Measurements from ENCODE around the gene CMBL.

DNA sequence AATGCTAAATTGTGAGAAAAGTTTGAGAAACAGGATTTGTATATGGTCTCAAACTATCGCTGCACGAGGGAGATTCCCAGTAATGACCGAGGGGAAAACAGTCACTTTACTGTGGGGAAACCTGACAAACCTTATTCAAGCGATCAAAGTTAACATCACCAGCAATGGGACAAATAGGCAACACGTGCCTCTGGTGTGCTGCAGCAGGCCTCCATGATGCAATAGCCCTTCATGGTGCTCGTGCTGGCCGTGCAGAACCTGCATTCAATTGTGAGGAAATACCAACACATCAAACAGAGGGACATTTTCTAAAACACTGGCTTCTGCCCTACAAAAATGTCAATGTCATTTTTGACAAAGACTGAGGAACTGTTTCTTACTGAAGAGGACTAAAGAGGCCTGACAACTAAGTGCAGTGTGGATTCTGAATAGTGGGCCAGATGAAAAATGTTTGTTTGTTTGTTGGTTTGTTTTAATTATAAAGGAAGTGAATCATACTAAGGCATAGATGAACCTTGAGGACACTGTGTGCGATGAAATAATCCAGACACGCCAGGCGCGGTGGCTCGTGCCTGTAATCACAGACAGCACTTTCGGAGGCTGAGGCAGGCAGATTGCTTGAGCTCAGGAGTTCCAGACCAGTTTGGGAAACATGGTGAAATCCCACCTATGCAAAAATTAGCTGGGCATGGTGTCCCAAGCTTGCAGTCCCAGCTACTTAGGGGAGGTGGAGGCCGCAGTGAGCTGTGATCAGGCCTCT is 28.2 kb upstream of the CMBL start:
- TF ChIP-seq, protein P1, sequence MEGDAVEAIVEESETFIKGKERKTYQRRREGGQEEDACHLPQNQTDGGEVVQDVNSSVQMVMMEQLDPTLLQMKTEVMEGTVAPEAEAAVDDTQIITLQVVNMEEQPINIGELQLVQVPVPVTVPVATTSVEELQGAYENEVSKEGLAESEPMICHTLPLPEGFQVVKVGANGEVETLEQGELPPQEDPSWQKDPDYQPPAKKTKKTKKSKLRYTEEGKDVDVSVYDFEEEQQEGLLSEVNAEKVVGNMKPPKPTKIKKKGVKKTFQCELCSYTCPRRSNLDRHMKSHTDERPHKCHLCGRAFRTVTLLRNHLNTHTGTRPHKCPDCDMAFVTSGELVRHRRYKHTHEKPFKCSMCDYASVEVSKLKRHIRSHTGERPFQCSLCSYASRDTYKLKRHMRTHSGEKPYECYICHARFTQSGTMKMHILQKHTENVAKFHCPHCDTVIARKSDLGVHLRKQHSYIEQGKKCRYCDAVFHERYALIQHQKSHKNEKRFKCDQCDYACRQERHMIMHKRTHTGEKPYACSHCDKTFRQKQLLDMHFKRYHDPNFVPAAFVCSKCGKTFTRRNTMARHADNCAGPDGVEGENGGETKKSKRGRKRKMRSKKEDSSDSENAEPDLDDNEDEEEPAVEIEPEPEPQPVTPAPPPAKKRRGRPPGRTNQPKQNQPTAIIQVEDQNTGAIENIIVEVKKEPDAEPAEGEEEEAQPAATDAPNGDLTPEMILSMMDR (IDR thresholded peaks at IDR 0.05) = no peak
- TF ChIP-seq POLR2AphosphoS5 (IDR thresholded peaks at IDR 0.05) = no peak
